Renal cortical epithelial cell (primary cell): Measurements from ENCODE around the gene SRGAP2C. TPM values are rescaled to one million over a fixed set of nuclear protein-coding genes. Genes with fewer than 3 reads are reported as not detected.
A peak's percentile ranks its signal among the peaks of the same experiment; 100 is the strongest.
"Not testable (repeated sequence)": the region's sequence is repeated elsewhere in the genome, so short reads cannot be mapped to it uniquely, and the experiment has no call there.

Source experiments
- DNase-seq: peaks from one replicate; pipeline ENCODE4 v3.0.0-alpha.2; 2011; ENCODE audit warnings: low read depth
- total RNA-seq: library from RNA; depleted of rRNA; stranded (reverse); fragments of >200 nt; gene quantifications from 2 replicates; pipeline ENCODE4 v1.2.3, GENCODE V29; 2014

The SRGAP2C gene
- total RNA-seq, 1 donor from 2014 or later = 16.1 TPM

DNA sequence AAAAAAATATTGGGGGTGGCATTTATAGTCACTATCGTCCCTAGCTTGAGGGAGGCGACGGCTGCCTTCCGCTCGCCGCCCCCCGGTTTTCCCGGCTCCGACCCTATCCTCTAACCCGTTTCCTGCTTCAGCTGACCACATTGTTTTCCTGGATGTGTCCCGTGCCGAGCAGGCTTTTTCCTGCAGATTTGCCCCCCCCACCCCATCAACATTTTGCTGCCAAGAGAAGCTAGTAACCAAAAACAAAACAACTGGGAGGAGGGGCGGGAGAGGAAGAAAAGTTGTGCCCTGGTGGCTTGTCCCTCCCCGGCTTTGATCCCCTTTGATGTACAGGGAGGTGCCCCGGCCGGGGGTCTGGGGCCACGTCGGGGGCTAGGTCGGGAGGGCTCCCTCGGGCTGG is 1.4 kb downstream of the SRGAP2C start:
- DNase-seq = not testable (repeated sequence)

DNA sequence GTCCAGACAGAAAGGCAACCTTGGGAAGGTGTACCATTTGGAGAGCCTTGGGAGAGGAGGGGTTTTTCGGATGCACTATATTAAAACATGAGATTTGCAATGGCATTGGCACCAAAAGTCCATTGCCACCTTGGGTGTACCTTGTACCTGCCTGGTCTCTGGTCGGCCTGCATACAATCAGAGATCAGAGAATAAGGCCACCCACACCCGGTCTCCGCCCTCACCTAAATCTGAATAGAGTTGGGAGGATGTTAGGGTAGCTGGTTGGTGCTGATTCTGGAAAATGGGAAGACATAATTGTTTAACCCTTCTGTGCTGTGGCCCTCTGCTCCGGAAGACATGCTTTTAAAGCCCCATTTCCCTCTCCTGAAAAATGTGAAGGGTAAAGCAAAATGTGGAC is 3.1 kb downstream of the SRGAP2C start:
- DNase-seq = not testable (repeated sequence)

DNA sequence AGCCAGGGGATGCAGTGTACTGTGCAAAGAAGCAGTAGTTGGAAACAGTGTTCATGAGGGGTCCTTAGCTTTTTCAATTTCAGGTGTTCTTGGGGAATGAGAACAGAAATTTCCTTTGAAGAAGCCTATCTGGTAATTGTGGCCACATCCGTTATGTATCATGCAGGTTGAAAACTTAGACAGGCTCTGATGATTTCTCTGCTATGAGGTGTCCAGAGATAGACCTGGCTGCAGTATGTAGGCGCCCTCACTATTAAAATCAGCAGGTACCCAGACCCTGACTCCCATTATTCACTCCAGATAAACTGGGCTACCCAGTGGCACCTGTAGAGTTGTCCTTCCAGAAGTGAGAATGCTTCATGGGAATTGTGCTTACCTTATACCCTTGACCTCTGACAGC is 7.7 kb downstream of the SRGAP2C start:
- DNase-seq = not testable (repeated sequence)

DNA sequence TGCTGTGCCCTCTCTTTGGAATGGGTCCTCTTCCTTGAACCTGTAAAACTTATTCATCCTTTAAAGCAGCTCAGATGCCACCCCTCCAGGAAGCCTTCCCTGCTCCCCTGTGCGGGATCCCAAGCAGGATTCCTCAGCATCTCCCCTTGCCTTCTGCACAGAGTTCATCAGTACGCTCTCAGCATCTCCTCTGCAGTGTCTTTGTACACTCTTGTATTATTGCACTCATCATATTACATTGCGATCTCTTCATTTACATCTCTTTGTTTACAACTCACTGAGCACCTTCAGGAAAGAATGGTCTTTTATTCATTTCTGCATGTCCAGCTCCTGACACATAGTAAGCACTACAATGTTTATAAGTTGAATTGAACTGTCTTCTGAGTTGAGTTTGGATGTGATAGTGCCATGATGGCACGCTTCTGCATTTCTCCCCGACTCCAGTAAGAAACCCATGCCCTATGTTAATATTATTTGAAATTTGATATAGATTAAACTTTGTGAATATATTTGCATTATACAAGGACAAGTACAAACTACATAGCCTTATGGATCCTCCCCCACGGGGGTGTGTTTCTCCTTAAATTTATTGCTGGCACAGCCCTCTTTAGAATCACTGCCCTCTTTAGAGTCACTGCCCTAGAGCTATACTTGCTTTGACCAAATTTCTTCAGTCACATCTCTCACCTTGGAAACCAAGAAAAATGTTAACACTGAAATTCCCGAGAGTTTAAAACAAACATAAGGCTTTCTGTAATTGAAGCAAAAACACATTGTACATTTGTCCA is 12.5 kb downstream of the SRGAP2C start:
- not testable (repeated sequence) for DNase-seq

DNA sequence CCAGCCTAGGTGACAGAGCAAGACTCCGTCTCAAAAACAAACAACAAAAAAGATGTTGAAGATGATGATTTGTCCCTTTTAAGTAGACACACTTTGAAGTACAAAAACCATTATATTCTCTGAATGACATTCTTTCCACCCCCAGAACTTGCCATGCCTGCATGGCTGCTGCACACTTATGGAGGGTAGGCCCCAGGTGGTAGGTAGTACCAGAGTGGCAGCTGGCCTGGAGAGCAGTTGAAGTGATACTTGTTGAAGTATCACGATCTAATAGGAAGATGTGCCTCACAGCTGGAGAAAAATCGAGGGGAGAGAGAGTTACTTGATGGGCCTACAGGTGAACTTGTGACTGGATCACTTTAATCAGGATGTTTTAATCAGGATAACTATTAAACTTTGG is 15.0 kb downstream of the SRGAP2C start:
- not testable (repeated sequence) for DNase-seq

DNA sequence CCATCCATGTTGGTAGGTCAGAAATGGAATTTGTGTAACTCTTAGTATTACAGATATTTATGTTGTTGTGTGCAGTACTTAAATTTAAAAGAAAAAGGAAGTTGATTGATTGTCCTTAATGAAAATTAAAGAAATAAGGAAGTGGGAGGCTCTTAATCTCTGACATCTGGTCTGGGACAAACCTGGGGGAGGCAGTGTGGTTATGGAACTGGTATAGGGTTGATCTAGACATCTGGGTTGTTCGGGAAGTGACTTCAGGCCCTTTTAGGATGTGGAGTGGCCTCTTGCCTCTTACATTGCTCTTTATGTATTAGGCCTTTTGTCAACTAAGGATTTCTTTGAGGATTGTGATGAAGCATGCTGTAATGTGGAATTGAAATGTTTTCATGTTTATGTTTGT is 15.5 kb downstream of the SRGAP2C start:
- DNase-seq = not testable (repeated sequence)

DNA sequence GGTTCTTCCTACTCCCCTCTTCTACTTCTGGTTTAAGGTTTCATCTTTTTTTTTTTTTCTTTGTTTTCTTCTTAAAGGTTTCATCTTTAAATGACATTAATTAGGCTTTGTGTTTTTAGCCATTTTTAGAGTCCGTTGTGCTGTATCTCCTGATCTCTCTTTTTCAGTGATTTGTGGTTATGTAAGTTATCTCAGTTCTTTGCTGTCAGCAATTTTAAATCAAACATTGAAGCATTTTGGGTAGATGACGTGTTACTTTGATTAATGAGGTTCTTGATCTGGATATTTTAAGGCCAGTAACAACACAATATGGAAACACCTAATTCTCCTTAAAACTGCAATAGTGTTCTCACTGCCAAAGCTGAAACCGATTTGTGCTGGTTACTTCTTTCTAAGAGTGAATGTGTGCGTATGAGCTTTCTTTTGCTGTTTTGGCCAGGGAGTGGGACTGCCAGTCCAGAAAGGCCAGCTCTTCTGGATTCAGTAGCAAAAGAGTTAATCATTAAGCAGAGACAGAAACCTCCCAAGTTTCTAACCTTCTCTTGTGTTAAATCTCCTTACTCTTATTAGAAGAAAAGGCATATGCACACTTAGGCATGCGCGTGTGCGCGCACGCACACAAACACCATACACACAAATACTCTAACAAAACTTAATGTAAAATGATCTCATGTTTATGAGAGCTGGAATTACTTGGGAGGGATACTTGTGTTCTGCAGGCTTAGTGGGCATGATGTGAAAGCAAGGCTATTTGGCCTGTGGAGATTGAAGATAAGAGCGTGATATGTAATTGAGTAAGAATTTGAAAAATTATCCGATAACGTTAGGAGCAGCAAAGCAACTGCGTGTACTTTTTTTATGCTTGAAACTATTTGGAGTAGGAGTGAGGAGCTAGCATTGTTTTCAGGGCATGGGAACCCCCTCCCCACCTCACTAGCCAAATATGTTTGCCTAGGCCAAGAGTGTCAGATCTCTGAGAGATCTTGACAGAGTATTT is 16.5 kb downstream of the SRGAP2C start:
- DNase-seq = peak; percentile 22

DNA sequence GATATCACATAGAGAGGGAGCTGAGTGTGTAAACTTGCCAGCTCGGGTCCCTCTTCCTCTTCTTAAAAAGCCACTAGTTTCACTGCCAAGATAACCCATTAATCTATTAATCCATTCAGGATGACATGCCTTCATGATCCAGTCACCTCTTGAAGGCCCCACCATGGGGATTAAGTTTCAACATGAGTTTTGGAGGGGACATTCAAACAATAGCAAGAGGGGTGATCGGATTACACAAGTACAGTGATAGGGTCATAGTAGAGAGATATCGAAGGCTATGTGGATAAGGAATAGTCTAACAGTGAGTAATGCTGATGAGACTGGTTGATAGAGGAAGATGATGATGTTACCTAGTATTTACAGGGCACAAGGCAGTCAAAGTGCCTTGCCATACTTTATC is 18.2 kb downstream of the SRGAP2C start:
- DNase-seq = not testable (repeated sequence)

DNA sequence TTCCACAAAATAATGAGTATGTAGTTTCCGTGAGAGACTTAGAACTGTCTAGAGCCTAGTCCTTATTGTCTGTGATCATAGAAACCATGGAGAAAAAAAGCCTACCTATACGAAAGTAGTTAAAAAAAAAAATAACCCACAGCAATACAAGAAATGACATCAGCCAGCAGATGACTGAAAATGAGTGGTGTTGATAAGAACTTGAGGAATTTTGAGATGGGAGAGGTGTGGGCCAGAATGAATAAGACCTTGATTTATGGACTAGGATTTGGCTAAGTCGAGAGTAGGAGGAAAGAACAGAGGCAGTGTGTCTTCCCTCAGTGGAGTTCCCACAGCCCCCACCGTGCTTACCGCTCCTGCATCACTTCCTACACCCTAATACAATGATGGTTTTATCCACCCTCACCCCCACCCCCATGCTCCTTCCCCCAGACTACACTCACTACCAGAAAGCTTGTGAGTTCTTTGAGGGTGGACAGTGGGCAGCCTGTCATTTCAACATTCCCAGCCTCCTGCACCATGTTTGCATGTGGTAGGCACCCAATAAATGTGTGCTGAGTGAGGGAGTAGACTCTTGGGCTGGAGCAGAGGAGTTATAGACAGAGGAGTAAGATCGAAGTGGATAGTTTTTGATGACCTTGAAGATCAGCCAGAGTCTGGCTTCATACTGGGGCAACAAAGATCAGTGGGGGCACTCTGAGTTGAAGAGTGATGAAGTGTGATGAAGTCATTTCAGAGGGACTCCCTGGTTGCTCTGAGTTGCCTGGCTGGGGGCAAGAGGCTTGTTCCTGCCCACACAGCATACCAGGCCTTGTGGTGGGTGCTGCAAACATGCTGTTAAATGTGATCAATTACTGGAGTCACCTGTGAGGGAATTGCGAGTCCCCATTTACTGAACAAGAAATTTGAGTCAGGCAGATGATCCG is 21.3 kb downstream of the SRGAP2C start:
- DNase-seq = not testable (repeated sequence)

DNA sequence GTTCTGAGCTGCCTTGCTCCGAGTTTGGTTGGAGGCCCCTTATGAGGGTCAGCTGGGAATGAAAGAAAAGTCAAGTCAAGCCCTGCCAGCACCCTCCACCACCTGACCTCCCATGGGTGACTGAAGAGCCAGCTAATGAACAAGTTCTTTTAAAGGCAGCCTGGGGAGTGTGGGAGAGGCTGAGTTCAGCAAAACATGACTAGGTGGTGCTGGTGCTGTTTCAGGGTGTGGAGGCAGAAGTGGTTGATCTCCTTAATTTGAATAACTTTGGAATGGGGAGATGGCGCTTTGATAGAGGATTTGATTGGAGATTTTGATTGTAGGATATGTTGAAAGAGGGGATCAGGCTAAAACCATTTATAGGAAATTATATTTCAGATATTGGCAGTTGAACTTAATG is 22.6 kb downstream of the SRGAP2C start:
- not testable (repeated sequence) for DNase-seq

DNA sequence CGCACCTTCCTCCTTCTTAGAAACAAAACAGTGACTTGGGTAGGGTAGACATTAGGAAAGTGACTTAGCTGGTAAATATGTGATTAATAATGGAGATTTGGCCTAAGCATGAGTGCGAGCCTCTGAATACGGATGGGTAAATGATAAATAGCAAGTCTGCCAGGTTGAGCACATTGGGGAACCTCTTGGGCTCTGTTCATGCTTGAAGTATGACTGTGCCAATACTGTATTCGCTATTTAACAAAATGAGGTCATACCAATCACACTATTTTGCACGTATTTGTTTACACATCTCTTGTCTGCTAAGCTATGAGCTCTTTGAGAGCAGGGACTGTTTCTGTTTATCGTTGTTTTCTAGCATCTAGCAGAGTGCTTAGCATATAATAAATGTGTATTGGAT is 23.6 kb downstream of the SRGAP2C start:
- not testable (repeated sequence) for DNase-seq

DNA sequence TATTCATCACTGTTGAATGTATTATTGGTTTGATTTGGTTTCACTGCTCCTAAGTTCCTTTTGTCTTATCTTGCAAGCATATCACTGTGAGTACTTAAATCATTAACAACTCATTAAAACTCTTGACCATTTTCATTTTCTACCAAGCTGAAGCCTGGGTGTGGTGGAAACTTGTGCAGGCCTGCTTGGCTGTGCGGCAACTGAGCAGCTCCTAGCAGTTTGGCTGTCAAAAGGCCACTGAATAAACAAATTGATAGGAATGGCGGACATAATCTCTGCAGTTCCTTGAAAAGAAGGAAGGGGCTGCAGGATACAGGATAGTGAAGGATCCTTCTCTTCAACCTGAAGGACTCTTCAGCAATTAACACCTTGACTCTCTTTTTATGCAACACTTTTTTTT is 26.0 kb downstream of the SRGAP2C start:
- DNase-seq = not testable (repeated sequence)

DNA sequence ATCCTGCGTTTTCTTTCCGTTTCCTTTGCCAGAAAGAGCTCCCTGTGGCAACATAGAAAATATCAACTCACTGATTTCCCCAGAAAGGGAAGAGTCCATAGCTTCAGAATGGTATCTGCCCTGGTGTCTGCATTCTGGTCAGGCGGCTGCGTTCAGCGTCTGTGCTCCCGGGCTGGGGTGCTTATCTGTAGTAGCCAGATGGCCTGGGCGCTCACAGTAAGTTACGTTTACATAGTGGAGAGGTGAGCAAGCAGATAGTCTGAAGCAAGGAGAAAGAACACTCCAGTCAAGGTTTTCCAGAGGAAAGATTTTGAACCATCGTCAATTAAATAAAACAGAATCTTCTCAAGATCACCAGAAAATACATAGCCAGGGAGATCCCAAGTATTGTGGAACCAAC is 28.7 kb downstream of the SRGAP2C start:
- not testable (repeated sequence) for DNase-seq

DNA sequence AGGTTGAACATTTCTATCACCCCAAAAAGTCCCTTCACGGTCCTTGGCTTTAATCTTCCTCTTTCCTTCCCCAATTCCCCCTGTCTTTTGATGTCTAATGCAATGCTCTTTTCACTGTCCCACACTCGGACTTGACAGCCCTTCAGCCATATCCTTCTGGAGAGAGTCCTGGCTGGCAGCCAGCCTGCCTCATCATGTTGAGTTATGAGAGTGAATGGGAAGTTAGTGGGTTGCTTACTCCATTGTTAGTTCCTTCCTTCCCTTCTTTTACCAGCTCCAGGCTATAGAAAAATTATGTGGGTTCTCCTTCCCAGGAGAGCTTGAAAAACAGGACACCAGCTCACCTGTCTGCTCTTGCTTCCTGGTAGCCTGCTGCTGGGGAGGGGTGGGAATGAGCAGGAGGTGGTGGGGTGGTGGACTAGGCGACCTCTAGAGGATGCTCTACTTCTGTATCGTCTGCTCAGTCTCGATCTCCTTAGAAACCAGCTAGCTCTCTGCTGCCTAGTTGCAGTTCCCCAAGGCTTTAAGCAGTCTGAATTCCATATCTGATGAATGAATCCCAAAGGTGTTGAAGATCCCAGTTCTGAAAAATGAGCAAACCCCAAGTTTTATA is 29.9 kb downstream of the SRGAP2C start:
- DNase-seq = not testable (repeated sequence)

DNA sequence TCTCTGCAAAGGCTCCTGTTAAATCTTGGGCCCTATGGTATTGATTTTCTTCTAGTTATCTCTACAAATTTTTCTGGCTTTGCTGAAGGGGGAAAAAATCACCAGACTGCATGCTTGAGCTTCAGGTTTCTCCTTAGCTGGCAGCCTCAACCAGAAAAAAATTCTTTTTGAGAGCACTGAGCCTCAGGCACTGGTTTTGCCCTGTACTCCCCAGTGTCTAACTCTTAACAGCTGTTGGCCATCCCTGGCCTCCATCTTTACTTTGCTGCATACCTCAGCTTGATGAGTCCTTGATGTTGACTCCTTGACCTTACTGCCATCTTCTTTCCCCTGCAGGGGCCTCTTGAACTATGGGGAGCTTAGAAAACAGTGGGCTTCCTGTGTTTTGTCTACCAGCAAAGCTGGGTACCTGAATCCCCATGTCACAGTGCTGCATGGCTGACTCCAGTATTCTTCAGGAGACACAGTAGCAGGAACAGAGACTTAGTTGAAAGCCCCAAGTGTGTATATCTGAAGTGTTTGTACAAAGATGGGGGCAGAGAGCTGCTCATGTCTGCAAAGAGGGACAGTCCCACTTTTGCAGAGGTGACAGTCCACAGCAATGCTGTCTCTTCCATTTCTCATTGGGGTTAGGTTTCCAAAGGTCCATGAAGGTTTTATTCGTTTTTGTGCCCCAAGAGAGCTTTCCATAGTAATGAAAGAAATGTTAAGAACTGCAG is 31.1 kb downstream of the SRGAP2C start:
- DNase-seq = not testable (repeated sequence)

DNA sequence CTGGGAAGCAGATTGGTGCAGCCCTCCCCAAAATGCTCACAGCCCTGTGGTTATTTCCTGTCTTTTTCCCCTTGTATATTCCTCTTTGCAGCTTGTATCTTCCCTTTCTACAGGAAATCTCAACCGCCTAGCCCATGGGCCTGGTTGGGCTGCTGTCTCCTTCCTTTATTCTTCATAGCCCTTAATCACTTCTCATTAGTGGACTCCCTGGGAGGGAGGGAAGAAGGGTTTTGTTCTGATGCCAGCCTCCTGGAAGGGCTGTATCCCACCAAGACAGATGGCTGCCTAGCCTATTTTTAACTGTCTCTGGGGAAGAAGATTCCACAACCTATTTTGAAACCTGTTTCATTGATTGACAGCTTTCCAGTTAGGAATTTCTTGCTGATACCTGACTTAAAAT is 31.9 kb downstream of the SRGAP2C start:
- DNase-seq = not testable (repeated sequence)

DNA sequence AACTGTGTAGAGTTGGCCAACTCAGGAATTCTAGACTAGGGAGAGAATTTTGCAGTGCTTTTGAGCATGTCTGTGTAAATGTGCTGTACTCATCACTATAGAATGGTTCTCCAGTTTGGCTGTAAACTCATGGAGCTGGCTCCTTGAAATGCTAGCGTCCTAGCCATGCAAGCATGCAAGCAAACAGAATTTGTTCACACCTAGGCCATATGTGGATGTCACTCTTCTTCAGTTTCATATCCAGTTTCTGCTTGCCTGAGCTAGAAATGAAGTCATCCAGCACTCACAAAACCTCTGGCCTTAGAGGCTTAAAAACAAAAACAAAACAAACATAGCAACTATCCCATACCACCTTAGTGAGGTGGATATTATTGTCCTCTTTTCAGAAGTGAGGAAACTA is 37.0 kb downstream of the SRGAP2C start:
- DNase-seq = not testable (repeated sequence)

DNA sequence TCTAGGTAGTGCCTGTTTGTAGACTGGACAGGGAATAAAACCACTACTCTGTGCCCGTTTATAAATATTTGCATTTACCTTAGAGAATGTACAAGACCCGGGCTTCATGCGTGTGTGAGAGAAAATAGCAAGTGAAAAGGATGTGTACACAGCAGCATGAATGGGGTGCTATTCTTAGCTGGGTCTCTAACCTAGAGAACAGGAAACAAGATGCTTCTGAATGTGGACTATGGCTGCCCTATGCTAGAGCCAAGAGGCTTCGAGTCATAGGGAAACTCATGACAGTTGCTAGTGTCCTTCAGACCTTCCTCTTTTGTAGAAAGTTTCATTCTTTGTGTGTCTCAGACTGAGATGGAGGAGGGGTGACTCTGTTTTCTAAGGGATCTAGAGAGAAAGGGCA is 39.9 kb downstream of the SRGAP2C start:
- DNase-seq = not testable (repeated sequence)

DNA sequence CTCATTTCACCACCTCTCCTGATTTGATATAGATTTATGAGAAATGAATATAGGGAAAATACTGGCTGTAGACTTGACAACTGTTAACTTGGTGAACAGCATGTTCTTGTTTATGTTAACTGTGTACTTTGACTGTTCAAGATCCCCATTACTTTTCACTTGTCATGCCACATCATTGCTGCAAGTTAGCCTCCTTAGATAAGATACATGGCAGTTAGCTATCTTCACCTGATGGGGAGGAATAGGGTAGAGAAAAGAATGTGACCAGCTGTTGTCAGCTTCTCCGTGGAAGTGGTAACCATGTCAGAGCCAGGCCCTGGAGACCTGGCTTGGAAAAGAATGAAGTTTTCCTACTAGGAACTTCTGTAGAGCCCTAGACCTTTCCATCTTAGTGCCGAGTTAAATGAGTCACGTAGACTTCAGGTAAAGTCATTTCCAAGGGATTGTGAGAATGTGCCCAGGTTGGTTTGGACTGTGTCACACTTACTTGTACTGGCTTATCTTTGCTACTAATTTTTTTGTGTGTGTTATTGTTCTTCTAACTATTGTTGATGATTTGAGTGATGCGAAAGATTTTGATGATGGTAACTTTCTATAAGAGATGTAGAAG is 41.6 kb downstream of the SRGAP2C start:
- not testable (repeated sequence) for DNase-seq

DNA sequence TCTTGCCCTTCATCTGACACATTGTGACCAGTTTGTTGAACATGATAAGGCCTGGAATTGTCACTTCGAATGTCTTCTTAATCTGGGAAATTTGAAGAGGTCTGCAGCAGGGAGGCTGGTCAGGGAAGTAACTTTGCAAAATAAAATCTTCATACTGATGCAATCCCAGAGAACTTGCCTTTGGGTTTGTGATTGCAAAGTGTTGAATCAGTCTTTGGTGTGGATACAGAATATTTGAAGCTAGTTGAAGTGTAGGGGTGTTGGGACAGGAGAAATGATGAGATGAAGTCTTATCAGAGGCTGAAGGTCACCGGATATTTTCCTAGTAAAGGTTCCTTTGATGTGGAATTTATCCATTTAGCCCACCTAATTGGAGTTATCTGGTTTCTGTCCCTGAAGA is 42.1 kb downstream of the SRGAP2C start:
- not testable (repeated sequence) for DNase-seq
